SK-N-SH (cell line): ENCODE results near the gene PHLPP2. TPM values are rescaled to one million over a fixed set of nuclear protein-coding genes. Genes with fewer than 3 reads are reported as not detected.

Experiments
- CTCF ChIA-PET: fragments of 300-600, 350-600 bp; formaldehyde crosslinking; extraction: SDS; loops from one replicate; lab custom pipeline; 2021; lab: Yijun Ruan, JAX
- POLR2A ChIA-PET: fragments of 350-600 bp; sonication (Branson Sonifier 250); formaldehyde crosslinking; extraction: SDS; loops from one replicate; lab custom pipeline; 2020; ENCODE audit warnings: antibody characterized with exemption, inconsistent platforms; lab: Yijun Ruan, JAX
- DNase-seq: peaks from one replicate; pipeline ENCODE4 v3.0.0; 2012
- H2AFZ ChIP-seq: fragments of 200-600 bp; sonication (generic); 2 replicates; pipeline ENCODE4 v1.8.1; 2016; ENCODE audit warnings: antibody characterized with exemption, mild to moderate bottlenecking, low read depth
- H3F3A ChIP-seq: fragments of 200-600 bp; sonication (generic); replicated peaks from 2 replicates; pipeline ENCODE3; 2016; ENCODE audit warnings: antibody characterized with exemption, mild to moderate bottlenecking; ENCODE audit not compliant: insufficient read depth
- H3K27ac ChIP-seq, 2 experiments: fragments of 200-500 bp in 1 of 2; fragments of 200-600 bp in 1 of 2; sonication (Bioruptor generic) in 1 of 2; sonication (generic), shearing (Covaris generic) in 1 of 2; 2 replicates each; pipeline versions ENCODE4 v1.5.1 to v1.6.1; 2014 to 2016; ENCODE audit warnings: low read depth in 2 of 2, inconsistent platforms in 1 of 2, low read length in 1 of 2, mild to moderate bottlenecking in 1 of 2, mixed read lengths in 1 of 2
- H3K27me3 ChIP-seq: fragments of 200-600 bp; sonication (generic), shearing (Covaris generic); 2 replicates; pipeline ENCODE4 v1.6.1; 2016; ENCODE audit warnings: mixed run types; ENCODE audit not compliant: insufficient read depth
- H3K36me3 ChIP-seq, 2 experiments: fragments of 200-500 bp in 1 of 2; fragments of 200-600 bp in 1 of 2; sonication (Bioruptor generic) in 1 of 2; sonication (generic) in 1 of 2; replicated peaks in 1 of 2; 2 replicates each; pipeline versions ENCODE3 to v1.5.1; 2014 to 2016; ENCODE audit warnings: low read length in 1 of 2, mild to moderate bottlenecking in 1 of 2; ENCODE audit not compliant: insufficient read depth in 2 of 2, control insufficient read depth in 1 of 2
- H3K4me1 ChIP-seq, 2 experiments: fragments of 200-500 bp in 1 of 2; fragments of 200-600 bp in 1 of 2; sonication (Bioruptor generic) in 1 of 2; sonication (generic), shearing (Covaris generic) in 1 of 2; 2 replicates each; pipeline versions ENCODE4 v1.5.1 to v1.6.1; 2014 to 2016; ENCODE audit warnings: low read depth in 1 of 2, low read length in 1 of 2, mixed run types in 1 of 2; ENCODE audit not compliant: insufficient read depth in 2 of 2, control insufficient read depth in 1 of 2
- H3K4me2 ChIP-seq: fragments of 200-600 bp; sonication (generic), shearing (Covaris generic); 2 replicates; pipeline ENCODE4 v1.6.1; 2017; ENCODE audit warnings: mixed run types
- H3K4me3 ChIP-seq, 2 experiments: fragments of 200-500 bp in 1 of 2; fragments of 200-600 bp in 1 of 2; sonication (Bioruptor generic) in 1 of 2; sonication (generic), shearing (Covaris generic) in 1 of 2; 2 replicates each; pipeline versions ENCODE4 v1.5.1 to v1.8.1; 2014 to 2016; ENCODE audit warnings: low read depth in 2 of 2, inconsistent platforms in 1 of 2, low read length in 1 of 2, mild to moderate bottlenecking in 1 of 2, mixed read lengths in 1 of 2, moderate library complexity in 1 of 2
- H3K79me2 ChIP-seq: fragments of 200-600 bp; sonication (generic); 2 replicates; pipeline ENCODE4 v1.8.1; 2017; ENCODE audit warnings: mild to moderate bottlenecking; ENCODE audit not compliant: insufficient read depth
- H3K9ac ChIP-seq: fragments of 200-600 bp; sonication (generic); 2 replicates; pipeline ENCODE4 v1.6.1; 2017; ENCODE audit warnings: mixed run types
- H3K9me2 ChIP-seq: fragments of 200-600 bp; sonication (generic); 2 replicates; pipeline ENCODE4 v1.6.1; 2017; ENCODE audit warnings: mixed run types
- H3K9me3 ChIP-seq: fragments of 200-600 bp; sonication (generic); 2 replicates; pipeline ENCODE4 v1.6.1; 2017; ENCODE audit warnings: mixed run types, mild to moderate bottlenecking, moderate library complexity
- H4K20me1 ChIP-seq: fragments of 200-600 bp; sonication (generic); 2 replicates; pipeline ENCODE4 v1.6.1; 2017; ENCODE audit warnings: mild to moderate bottlenecking, mixed run types; ENCODE audit not compliant: insufficient read depth
- ELF1 ChIP-seq: IDR thresholded peaks from 2 replicates; pipeline ENCODE4 v1.4.0; 2012
- EP300 ChIP-seq, 2 experiments: IDR thresholded peaks; 2 replicates each; pipeline versions ENCODE4 v1.4.0 to v1.6.1; 2012; ENCODE audit warnings: borderline replicate concordance in 1 of 2, low read depth in 1 of 2, low read length in 1 of 2
- FOXJ3 ChIP-seq: sonication (generic); formaldehyde crosslinking; IDR thresholded peaks from 2 replicates; pipeline ENCODE4 v1.5.1; 2020; ENCODE audit warnings: mild to moderate bottlenecking, missing genetic modification reagents
- FOXM1 ChIP-seq: IDR thresholded peaks from 2 replicates; pipeline ENCODE4 v1.4.0; 2012; ENCODE audit warnings: low read depth, mild to moderate bottlenecking
- RCOR1 ChIP-seq: fragments of 150-350 bp; IDR thresholded peaks from 2 replicates; pipeline ENCODE4 v1.6.1; 2017; ENCODE audit warnings: antibody characterized with exemption, low read length
- SMC3 ChIP-seq: IDR thresholded peaks from 2 replicates; pipeline ENCODE4 v1.6.1; 2012; ENCODE audit warnings: low read depth, low read length, improper control_type of control experiment
- TCF12 ChIP-seq: IDR thresholded peaks from 2 replicates; pipeline ENCODE4 v1.4.0; 2012
- USF1 ChIP-seq: IDR thresholded peaks from 2 replicates; pipeline ENCODE4 v1.4.0; 2012; ENCODE audit warnings: low read depth, borderline replicate concordance
- WGBS: methylation state at CpG from one replicate; pipeline ENCODE4 v1.1.6; 2017; ENCODE audit warnings: low lambda C conversion rate; 5-methylcytosine and 5-hydroxymethylcytosine counted together
- polyA plus RNA-seq, 3 experiments: library from polyadenylated mRNA; depleted of rRNA; stranded (reverse); fragments of >200 nt; gene quantifications; 2 replicates each; pipeline ENCODE4 v1.2.3, GENCODE V29; 2012

The PHLPP2 gene
- polyA plus RNA-seq, 1 of the 3 experiments (the other 2 are of a cell fraction) = 5.5 TPM

GRCh38 chr16:71625113-71625850 lies 99.2 kb downstream of the PHLPP2 start (continued):
- TF ChIP-seq USF1 = no peak
- no peak for TF ChIP-seq EP300 (IDR thresholded peaks at IDR 0.05; ENCODE audit: borderline replicate concordance in 1 of 2, low read depth in 1 of 2, low read length in 1 of 2)
- TF ChIP-seq FOXJ3 (CRISPR knock-in tag) = no peak

GRCh38 chr16:71623597-71623996 lies 100.9 kb downstream of the PHLPP2 start:
- CTCF ChIA-PET = interaction anchor here (1.5 to 1.9 kb wide), 2 partner anchors 12 to 58 kb away, joined by 5 read pairs; no protein-coding TSS in a partner anchor
- H3K27ac ChIP-seq = no peak overlapping the region
- peaks cover 16% of the 10 kb centered on the region for H3K27me3 ChIP-seq
- H4K20me1 ChIP-seq = no peaks in the 10 kb centered on the region
- no peak for TF ChIP-seq ELF1
- TF ChIP-seq FOXM1 = no peak
- no peak for TF ChIP-seq RCOR1
- no peak for TF ChIP-seq TCF12
- no peak for TF ChIP-seq SMC3
- H3K9ac ChIP-seq = no peak overlapping the region
- no peaks in the 10 kb centered on the region for H3K79me2 ChIP-seq
- H3F3A ChIP-seq = no peaks in the 10 kb centered on the region
- no peak overlapping the region for H2AFZ ChIP-seq
- H3K9me3 ChIP-seq = no peaks in the 10 kb centered on the region
- DNase-seq = no peak
- POLR2A ChIA-PET = no interaction called here
- no peaks in the 10 kb centered on the region for H3K9me2 ChIP-seq
- no peak overlapping the region for H3K4me2 ChIP-seq
- 44% methylated on average over 3 of the region's 3 CpGs for WGBS
- no peaks in the 10 kb centered on the region; a peak in 1 of 4 replicates for H3K4me1 ChIP-seq
- no peaks in the 10 kb centered on the region for H3K36me3 ChIP-seq
- no peak overlapping the region for H3K4me3 ChIP-seq

- Histone ChIP-seq H3K9ac (no peak overlapping the region), H3K4me1 (no peaks in the 10 kb centered on the region; a peak in 1 of 4 replicates), H3K4me3 (no peak overlapping the region), H3K4me2 (no peak overlapping the region), H3F3A (no peaks in the 10 kb centered on the region), H2AFZ (no peak overlapping the region), H3K27ac (no peak overlapping the region), H3K9me3 (no peaks in the 10 kb centered on the region), H3K9me2 (no peaks in the 10 kb centered on the region), H3K36me3 (no peaks in the 10 kb centered on the region), H3K79me2 (no peaks in the 10 kb centered on the region), H4K20me1 (no peaks in the 10 kb centered on the region), H3K27me3 (peaks cover 16% of the 10 kb centered on the region)
- POLR2A ChIA-PET = no interaction called here
- no peak for TF ChIP-seq USF1
- CTCF ChIA-PET = interaction anchor here (1.0 kb wide), 1 partner anchor 10 kb away, joined by 4 read pairs; no protein-coding TSS in a partner anchor
- DNase-seq = no peak
Observed at GRCh38 chr16:71622088-71622487, 102.4 kb downstream of the PHLPP2 start.
